Mesothelial cell of epicardium (in vitro differentiated cells): ENCODE measurements around the gene KLK15. TPM values are rescaled to one million over a fixed set of nuclear protein-coding genes. Genes with fewer than 3 reads are reported as not detected.

Experiments
- DNase-seq, 2 experiments: peaks; one replicate each; pipeline ENCODE4 v3.0.0; 2021; ENCODE audit warnings: low spot score in 2 of 2; ENCODE audit not compliant: unreplicated experiment in 2 of 2
- H3K27ac Mint-ChIP-seq: 2 replicates; pipeline ENCODE4 v1.8.0; 2021; ENCODE audit warnings: mixed read lengths
- H3K27me3 Mint-ChIP-seq: 2 replicates; pipeline ENCODE4 v1.8.0; 2021; ENCODE audit warnings: low read depth, mixed read lengths
- H3K36me3 Mint-ChIP-seq: 2 replicates; pipeline ENCODE4 v1.8.0; 2021; ENCODE audit warnings: mixed read lengths
- H3K4me1 Mint-ChIP-seq: 2 replicates; pipeline ENCODE4 v1.8.0; 2021; ENCODE audit warnings: mixed read lengths
- H3K4me3 Mint-ChIP-seq: 2 replicates; pipeline ENCODE4 v1.8.0; 2021; ENCODE audit warnings: mild to moderate bottlenecking, moderate library complexity, mixed read lengths
- H3K9me3 Mint-ChIP-seq: 2 replicates; pipeline ENCODE4 v1.8.0; 2021; ENCODE audit warnings: mixed read lengths
- total RNA-seq: library from RNA; stranded (reverse); gene quantifications from 3 replicates; pipeline ENCODE4 v1.2.1, GENCODE V29; 2021
- TF ChIP-seq, protein P1 (sequence below): fragments of 200-600 bp; sonication (generic); IDR thresholded peaks from one replicate; pipeline ENCODE4 v1.5.0; 2021; ENCODE audit warnings: antibody characterized with exemption; ENCODE audit not compliant: unreplicated experiment

Gene KLK15
- total RNA-seq, 1 donor from 2014 or later = not detected

DNA sequence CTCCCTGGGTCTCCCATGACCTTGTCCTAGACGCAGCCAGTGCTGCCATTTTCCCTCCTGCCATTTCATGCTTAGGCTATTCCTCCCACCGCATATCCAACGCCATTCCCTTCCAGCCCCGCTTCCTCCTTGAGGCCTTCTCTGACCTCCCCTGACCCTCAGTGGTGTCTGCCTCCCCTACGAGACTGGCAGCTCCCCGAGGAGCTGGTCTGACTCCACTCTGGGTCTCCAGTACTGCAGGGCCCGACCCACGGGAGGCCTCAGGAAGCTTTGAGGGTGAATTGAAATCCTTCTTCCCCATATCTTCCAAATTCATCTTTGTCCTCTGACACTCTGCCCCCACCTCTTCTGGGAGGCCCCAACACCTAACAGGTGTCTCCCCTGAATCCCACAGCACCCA is 708 bp downstream of the KLK15 start:
- Mint-ChIP-seq H3K27ac (no peak overlapping the region), H3K4me1 (peaks cover 8% of the 10 kb centered on the region), H3K4me3 (no peak overlapping the region), H3K9me3 (no peaks in the 10 kb centered on the region), H3K36me3 (no peaks in the 10 kb centered on the region), H3K27me3 (peaks cover 48% of the 10 kb centered on the region)
- TF ChIP-seq, protein P1, sequence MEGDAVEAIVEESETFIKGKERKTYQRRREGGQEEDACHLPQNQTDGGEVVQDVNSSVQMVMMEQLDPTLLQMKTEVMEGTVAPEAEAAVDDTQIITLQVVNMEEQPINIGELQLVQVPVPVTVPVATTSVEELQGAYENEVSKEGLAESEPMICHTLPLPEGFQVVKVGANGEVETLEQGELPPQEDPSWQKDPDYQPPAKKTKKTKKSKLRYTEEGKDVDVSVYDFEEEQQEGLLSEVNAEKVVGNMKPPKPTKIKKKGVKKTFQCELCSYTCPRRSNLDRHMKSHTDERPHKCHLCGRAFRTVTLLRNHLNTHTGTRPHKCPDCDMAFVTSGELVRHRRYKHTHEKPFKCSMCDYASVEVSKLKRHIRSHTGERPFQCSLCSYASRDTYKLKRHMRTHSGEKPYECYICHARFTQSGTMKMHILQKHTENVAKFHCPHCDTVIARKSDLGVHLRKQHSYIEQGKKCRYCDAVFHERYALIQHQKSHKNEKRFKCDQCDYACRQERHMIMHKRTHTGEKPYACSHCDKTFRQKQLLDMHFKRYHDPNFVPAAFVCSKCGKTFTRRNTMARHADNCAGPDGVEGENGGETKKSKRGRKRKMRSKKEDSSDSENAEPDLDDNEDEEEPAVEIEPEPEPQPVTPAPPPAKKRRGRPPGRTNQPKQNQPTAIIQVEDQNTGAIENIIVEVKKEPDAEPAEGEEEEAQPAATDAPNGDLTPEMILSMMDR = no peak
- DNase-seq = no peak

DNA sequence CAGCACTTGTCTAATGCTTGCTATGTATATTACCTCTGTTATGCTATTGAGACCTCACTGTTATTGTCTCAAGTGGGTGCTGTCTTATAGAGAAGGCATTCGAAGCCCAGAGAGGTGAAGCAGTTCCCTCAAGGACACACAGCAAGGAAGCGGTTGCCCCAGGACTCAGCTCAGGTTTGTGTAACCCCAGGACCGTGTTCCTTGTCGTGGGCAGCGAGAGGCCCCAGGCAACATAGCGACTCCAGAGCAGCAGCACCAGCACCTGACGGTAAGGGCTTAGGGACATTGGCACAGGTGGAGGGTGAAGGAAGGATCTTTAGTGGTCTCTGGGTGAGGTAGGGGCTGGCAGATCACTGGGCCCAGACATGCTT is 2.4 kb downstream of the KLK15 start:
- Mint-ChIP-seq H3K4me3 (no peak overlapping the region), H3K9me3 (no peaks in the 10 kb centered on the region), H3K27me3 (peaks cover 47% of the 10 kb centered on the region), H3K4me1 (peaks cover 5% of the 10 kb centered on the region), H3K36me3 (no peaks in the 10 kb centered on the region), H3K27ac (no peak overlapping the region)
- DNase-seq = no peak
- TF ChIP-seq, protein P1 = no peak

DNA sequence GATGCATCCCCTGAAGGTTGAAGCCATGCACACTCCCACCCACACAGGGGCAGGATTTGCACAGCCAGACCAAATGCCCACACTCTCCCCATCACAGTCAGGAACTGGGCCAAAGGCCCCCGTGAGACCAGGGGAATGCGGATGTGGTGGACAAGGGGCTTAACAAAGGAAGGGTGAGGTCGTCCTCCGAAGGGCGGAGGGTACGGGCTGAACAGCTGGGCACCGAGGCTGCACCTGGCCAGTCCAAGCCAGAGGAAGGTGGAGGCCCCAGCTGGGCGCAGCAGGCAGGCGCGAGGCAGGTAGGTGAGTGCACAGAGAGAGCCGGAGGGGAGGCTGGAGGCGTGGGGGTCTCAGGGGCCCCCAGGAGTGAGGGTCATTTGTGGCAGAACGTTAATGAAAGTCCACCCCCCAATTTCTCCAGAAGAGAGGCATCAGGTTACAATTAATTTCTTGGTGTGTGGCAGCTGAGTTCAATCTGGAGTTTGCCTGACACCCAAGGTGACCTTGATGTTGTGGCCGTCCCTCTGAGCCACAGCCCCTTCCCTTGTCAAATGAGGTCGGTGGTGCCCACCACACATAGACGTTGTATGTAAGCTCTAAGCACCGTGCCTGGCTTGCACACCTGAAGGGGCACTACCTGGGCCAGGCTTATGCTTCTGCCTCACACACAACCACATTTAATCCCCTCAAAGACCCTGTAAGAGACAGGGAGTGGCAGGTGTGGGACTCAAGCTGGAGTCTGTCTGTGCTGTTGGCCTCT is 2.9 kb downstream of the KLK15 start:
- no peak for DNase-seq
- H3K4me3 Mint-ChIP-seq = no peak overlapping the region
- H3K27me3 Mint-ChIP-seq = peaks cover 47% of the 10 kb centered on the region
- H3K27ac Mint-ChIP-seq = no peak overlapping the region
- no peaks in the 10 kb centered on the region for H3K9me3 Mint-ChIP-seq
- H3K36me3 Mint-ChIP-seq = no peaks in the 10 kb centered on the region
- H3K4me1 Mint-ChIP-seq = peaks cover 4% of the 10 kb centered on the region
- TF ChIP-seq, protein P1 = no peak

DNA sequence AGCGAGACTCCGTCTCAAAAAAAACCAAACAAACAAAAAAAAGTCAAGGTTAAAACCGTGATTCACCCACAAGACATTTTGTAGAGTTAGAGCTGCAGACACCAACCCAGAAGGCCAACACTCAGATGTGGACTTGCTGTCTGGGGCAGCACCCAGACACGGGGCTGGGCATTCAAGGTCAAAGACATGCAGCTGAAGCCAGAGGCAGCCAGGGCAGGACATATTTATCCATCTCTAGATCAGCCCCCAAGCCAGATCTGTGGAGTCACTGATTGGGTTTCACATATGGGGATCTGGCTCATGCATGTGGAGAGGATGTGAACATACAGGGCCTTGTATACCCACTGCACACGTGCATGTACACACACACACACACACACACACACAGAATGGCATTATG is 3.6 kb downstream of the KLK15 start:
- Mint-ChIP-seq H3K9me3 (no peaks in the 10 kb centered on the region), H3K36me3 (no peaks in the 10 kb centered on the region), H3K4me3 (no peak overlapping the region), H3K27ac (no peak overlapping the region), H3K4me1 (no peaks in the 10 kb centered on the region), H3K27me3 (peaks cover 52% of the 10 kb centered on the region)
- TF ChIP-seq, protein P1 = no peak
- DNase-seq = no peak

DNA sequence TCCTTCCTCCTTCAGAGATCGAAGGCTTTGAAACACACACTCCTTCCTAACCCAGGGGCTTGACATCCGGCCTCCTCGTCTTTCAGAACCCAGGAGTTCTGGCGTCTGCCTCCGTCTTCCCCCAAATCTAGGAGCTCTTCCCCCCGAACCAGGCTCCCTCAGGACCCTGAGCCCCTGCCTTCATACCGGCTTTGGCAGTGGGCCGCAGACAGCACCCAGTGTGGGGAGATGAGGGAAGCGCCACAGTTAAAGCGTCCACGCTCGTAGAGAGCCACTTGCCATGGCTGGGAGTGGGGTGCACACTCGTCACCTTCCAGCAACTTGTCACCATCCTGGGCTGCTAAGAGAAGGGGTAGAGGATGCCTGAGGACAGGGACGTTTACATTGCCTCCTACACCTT is 5.9 kb downstream of the KLK15 start:
- Mint-ChIP-seq H3K27me3 (peaks cover 66% of the 10 kb centered on the region), H3K36me3 (no peaks in the 10 kb centered on the region), H3K4me3 (no peak overlapping the region), H3K9me3 (no peaks in the 10 kb centered on the region), H3K27ac (no peak overlapping the region), H3K4me1 (no peaks in the 10 kb centered on the region)
- TF ChIP-seq, protein P1 = no peak
- no peak for DNase-seq
